Sigmoid colon (tissue), 7 donors: ENCODE measurements around the gene WFDC2. TPM values are rescaled to one million over a fixed set of nuclear protein-coding genes. Genes with fewer than 3 reads are reported as not detected.

ENCODE experiments used
- DNase-seq: peaks from one replicate; pipeline ENCODE4 v3.0.0-alpha.2; 2019
- H3K27ac ChIP-seq, 4 donors: fragments of 200-600 bp; sonication (generic); one replicate each; pipeline ENCODE4 v1.5.1; 2016 to 2019; ENCODE audit warnings: mild to moderate bottlenecking in 1 of 4
- H3K27me3 ChIP-seq, 3 donors: fragments of 200-600 bp; sonication (generic); one replicate each; pipeline ENCODE4 v1.5.1; 2019; ENCODE audit warnings: mild to moderate bottlenecking in 1 of 3
- H3K36me3 ChIP-seq, 4 donors: fragments of 200-600 bp; sonication (generic); one replicate each; pipeline ENCODE4 v1.5.1; 2016 to 2019
- H3K4me1 ChIP-seq, 4 donors: fragments of 200-600 bp; sonication (generic); one replicate each; pipeline ENCODE4 v1.5.1; 2017 to 2019
- H3K4me3 ChIP-seq, 4 donors: fragments of 200-600 bp; sonication (generic); one replicate each; pipeline ENCODE4 v1.5.1; 2017 to 2019; ENCODE audit warnings: mild to moderate bottlenecking in 2 of 4, moderate library complexity in 1 of 4
- H3K9me3 ChIP-seq, 4 donors: fragments of 200-600 bp in 3 of 4; sonication (generic) in 3 of 4; one replicate each; pipeline versions ENCODE4 v1.5.1 to v1.6.1; 2013 to 2019
- EP300 ChIP-seq, 4 donors: sonication (generic); formaldehyde crosslinking; IDR thresholded peaks; one replicate each; pipeline ENCODE4 v1.6.1; 2017; ENCODE audit warnings: antibody characterized with exemption in 4 of 4
- POLR2A ChIP-seq, 2 donors: fragments of 450-650 bp; IDR thresholded peaks; one replicate each; pipeline ENCODE4 v1.6.1; 2016; ENCODE audit warnings: antibody characterized with exemption in 2 of 2, mild to moderate bottlenecking in 2 of 2, moderate library complexity in 2 of 2
- POLR2AphosphoS5 ChIP-seq, 4 donors: sonication (generic); formaldehyde crosslinking; IDR thresholded peaks; one replicate each; pipeline ENCODE4 v1.6.1; 2017; ENCODE audit warnings: antibody characterized with exemption in 4 of 4
- whole genome bisulfite sequencing, 2 donors: extraction: QIAGEN DNeasy Blood & Tissue Kit; methylation state at CpG; one replicate each; pipeline ENCODE4 v1.1.7; 2013; 5-methylcytosine and 5-hydroxymethylcytosine counted together
- intact Hi-C: fragments of 100-400 bp; cut with DNase I; formaldehyde crosslinking; loops from one replicate; pipeline ENCODE4 v1.15.1; 2023
- polyA plus RNA-seq, 3 donors: library from polyadenylated mRNA; stranded (reverse); fragments of 200-250 nt; gene quantifications; one replicate each; pipeline ENCODE4 v1.2.3, GENCODE V29; 2013
- total RNA-seq, 4 donors: library from RNA; depleted of rRNA; stranded (reverse); fragments of >200 nt; gene quantifications; one replicate each; pipeline ENCODE4 v1.1.0, GENCODE V29; 2016
- TF ChIP-seq, protein P1 (sequence below), 4 experiments: fragments of 450-650 bp in 3 of 4; fragments of 200-600 bp in 1 of 4; IDR thresholded peaks; one replicate each; pipeline ENCODE4 v1.5.1; 2016 to 2019; ENCODE audit warnings: antibody characterized with exemption in 4 of 4, mild to moderate bottlenecking in 3 of 4, moderate library complexity in 2 of 4
- donor health status: healthy with polysubstance abuse.
- donor health status: Bipolar disorder and iron deficiency.
- donor health status: healthy.

The WFDC2 gene
- total and polyA plus RNA-seq, 7 donors: 29.6 to 94.1 (median 42.5) TPM

- no peaks in the 10 kb centered on the region for H3K4me1 ChIP-seq
- H3K27me3 ChIP-seq: no peaks in the 10 kb centered on the region
- H3K4me3 ChIP-seq: no peak overlapping the region
- no peak for TF ChIP-seq POLR2AphosphoS5 (IDR thresholded peaks at IDR 0.05)
- TF ChIP-seq, protein P1, sequence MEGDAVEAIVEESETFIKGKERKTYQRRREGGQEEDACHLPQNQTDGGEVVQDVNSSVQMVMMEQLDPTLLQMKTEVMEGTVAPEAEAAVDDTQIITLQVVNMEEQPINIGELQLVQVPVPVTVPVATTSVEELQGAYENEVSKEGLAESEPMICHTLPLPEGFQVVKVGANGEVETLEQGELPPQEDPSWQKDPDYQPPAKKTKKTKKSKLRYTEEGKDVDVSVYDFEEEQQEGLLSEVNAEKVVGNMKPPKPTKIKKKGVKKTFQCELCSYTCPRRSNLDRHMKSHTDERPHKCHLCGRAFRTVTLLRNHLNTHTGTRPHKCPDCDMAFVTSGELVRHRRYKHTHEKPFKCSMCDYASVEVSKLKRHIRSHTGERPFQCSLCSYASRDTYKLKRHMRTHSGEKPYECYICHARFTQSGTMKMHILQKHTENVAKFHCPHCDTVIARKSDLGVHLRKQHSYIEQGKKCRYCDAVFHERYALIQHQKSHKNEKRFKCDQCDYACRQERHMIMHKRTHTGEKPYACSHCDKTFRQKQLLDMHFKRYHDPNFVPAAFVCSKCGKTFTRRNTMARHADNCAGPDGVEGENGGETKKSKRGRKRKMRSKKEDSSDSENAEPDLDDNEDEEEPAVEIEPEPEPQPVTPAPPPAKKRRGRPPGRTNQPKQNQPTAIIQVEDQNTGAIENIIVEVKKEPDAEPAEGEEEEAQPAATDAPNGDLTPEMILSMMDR (IDR thresholded peaks at IDR 0.05): no peak
- TF ChIP-seq EP300 (IDR thresholded peaks at IDR 0.05): no peak
- TF ChIP-seq POLR2A (IDR thresholded peaks at IDR 0.05): no peak
- intact Hi-C loops: no loop called here
- no peak overlapping the region for H3K27ac ChIP-seq
- no peak for DNase-seq
- H3K9me3 ChIP-seq: no peaks in the 10 kb centered on the region
- WGBS, 2 donors: 87 to 90% methylated on average over 7 of the region's 7 CpGs
- H3K36me3 ChIP-seq: peaks cover 0 to 18% (median 2%) of the 10 kb centered on the region in 4 donors
Observed at GRCh38 chr20:45479822-45480221, 10.3 kb downstream of the WFDC2 start.

- Histone ChIP-seq H3K27me3 (no peaks in the 10 kb centered on the region), H3K4me1 (no peaks in the 10 kb centered on the region), H3K27ac (no peak overlapping the region), H3K4me3 (no peak overlapping the region), H3K36me3 (peaks cover 0 to 18% (median 2%) of the 10 kb centered on the region in 4 donors), H3K9me3 (no peaks in the 10 kb centered on the region)
- WGBS, 2 donors: 17 to 52% methylated on average over 6 of the region's 6 CpGs
- no peak for DNase-seq
- TF ChIP-seq POLR2AphosphoS5 (IDR thresholded peaks at IDR 0.05): no peak
- TF ChIP-seq, protein P1 (IDR thresholded peaks at IDR 0.05): no peak
- no peak for TF ChIP-seq POLR2A (IDR thresholded peaks at IDR 0.05)
- TF ChIP-seq EP300 (IDR thresholded peaks at IDR 0.05): no peak
- intact Hi-C loops: no loop called here
Observed at GRCh38 chr20:45484676-45485075, 15.1 kb downstream of the WFDC2 start.

GRCh38 chr20:45485388-45485787 is 15.8 kb downstream of the WFDC2 start:
- no peak overlapping the region for H3K4me3 ChIP-seq
- H3K27me3 ChIP-seq: no peaks in the 10 kb centered on the region
- 18 to 67% methylated on average over 4 of the region's 4 CpGs for WGBS, 2 donors
- H3K9me3 ChIP-seq: no peaks in the 10 kb centered on the region
- TF ChIP-seq POLR2AphosphoS5 (IDR thresholded peaks at IDR 0.05) (no peak), EP300 (IDR thresholded peaks at IDR 0.05) (no peak), POLR2A (IDR thresholded peaks at IDR 0.05) (no peak)
- TF ChIP-seq, protein P1 (IDR thresholded peaks at IDR 0.05): no peak
- H3K36me3 ChIP-seq: peaks cover 0 to 12% (median 2%) of the 10 kb centered on the region in 4 donors
- no peak for DNase-seq
- no peak overlapping the region for H3K27ac ChIP-seq
- no peaks in the 10 kb centered on the region for H3K4me1 ChIP-seq
- intact Hi-C loops: no loop called here

- Histone ChIP-seq H3K27ac (no peak overlapping the region), H3K27me3 (no peaks in the 10 kb centered on the region), H3K9me3 (no peaks in the 10 kb centered on the region), H3K4me3 (no peak overlapping the region), H3K4me1 (no peaks in the 10 kb centered on the region), H3K36me3 (no peaks in the 10 kb centered on the region)
- no peak for DNase-seq
- WGBS, 2 donors: 31 to 75% methylated on average over 20 of the region's 20 CpGs
- TF ChIP-seq POLR2A (IDR thresholded peaks at IDR 0.05) (no peak), EP300 (IDR thresholded peaks at IDR 0.05) (no peak), POLR2AphosphoS5 (IDR thresholded peaks at IDR 0.05) (no peak)
- TF ChIP-seq, protein P1 (IDR thresholded peaks at IDR 0.05): no peak
- intact Hi-C loops: no loop called here
Observed at GRCh38 chr20:45487231-45487635, 17.7 kb downstream of the WFDC2 start.

DNA sequence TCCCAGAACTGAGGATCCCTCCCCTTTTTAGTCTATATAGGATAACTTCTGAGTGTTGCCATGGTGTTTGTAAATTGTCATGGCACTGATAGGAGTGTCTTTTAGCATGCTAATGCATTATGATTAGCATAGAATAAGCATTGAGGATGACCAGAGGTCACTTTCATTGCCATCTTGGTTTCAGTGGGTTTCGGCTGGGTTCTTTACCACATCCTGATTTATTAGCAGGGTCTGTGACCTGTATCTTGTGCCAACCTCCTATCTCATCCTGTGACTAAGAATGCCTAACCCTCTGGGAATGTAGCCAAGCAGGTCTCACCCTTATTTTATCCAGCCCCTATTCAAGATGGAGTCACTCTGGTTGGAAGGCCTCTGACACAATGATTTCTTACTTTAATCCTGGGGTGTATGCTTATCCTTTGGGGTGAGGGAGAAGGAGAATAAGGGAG is 19.6 kb downstream of the WFDC2 start:
- H3K27ac ChIP-seq: no peak overlapping the region
- intact Hi-C loops: no loop called here
- TF ChIP-seq POLR2A (IDR thresholded peaks at IDR 0.05) (no peak), POLR2AphosphoS5 (IDR thresholded peaks at IDR 0.05) (no peak), EP300 (IDR thresholded peaks at IDR 0.05) (no peak)
- TF ChIP-seq, protein P1 (IDR thresholded peaks at IDR 0.05): no peak
- 80 to 90% methylated on average over 1 of the region's 1 CpG for WGBS, 2 donors
- H3K4me3 ChIP-seq: no peak overlapping the region
- no peaks in the 10 kb centered on the region for H3K9me3 ChIP-seq
- H3K36me3 ChIP-seq: no peaks in the 10 kb centered on the region
- no peaks in the 10 kb centered on the region for H3K27me3 ChIP-seq
- no peak for DNase-seq
- H3K4me1 ChIP-seq: no peaks in the 10 kb centered on the region
